Naive thymus-derived CD4-positive, alpha-beta T cell (primary cell): ENCODE measurements around the gene APBA1. TPM values are rescaled to one million over a fixed set of nuclear protein-coding genes. Genes with fewer than 3 reads are reported as not detected.

Source experiments
- ATAC-seq: fragments of 150-1000 bp; cut with Tn5 transposase; 2 replicates; pipeline ENCODE4 v1.10.0; 2021; ENCODE audit warnings: mild to moderate bottlenecking, moderate library complexity
- CTCF ChIA-PET: fragments of 350-600 bp; sonication (Branson Sonifier 250); formaldehyde crosslinking; loops from one replicate; lab custom pipeline; 2021; ENCODE audit warnings: antibody characterized with exemption; lab: Charles Lee
- POLR2A ChIA-PET: fragments of 350-600 bp; sonication (Branson Sonifier 250); formaldehyde crosslinking; loops from one replicate; lab custom pipeline; 2021; ENCODE audit warnings: antibody characterized with exemption, inconsistent platforms; lab: Charles Lee
- DNase-seq, 9 donors: peaks; one replicate each; pipeline versions ENCODE4 v3.0.0 to v3.0.0-alpha.2; 2020 to 2022; ENCODE audit warnings: mixed read lengths in 1 of 9
- H3K27ac ChIP-seq: one replicate; pipeline ENCODE4 v1.7.0; 2013; ENCODE audit warnings: mild to moderate bottlenecking, low read depth, low read length, moderate library complexity
- H3K27me3 ChIP-seq, 2 donors: one replicate each; pipeline ENCODE4 v1.7.0; 2013; ENCODE audit warnings: low read length in 2 of 2, mild to moderate bottlenecking in 2 of 2, moderate library complexity in 2 of 2; ENCODE audit not compliant: control insufficient read depth in 2 of 2, insufficient read depth in 2 of 2
- H3K36me3 ChIP-seq, 3 experiments: 1 replicate in 2 of 3; 2 replicates in 1 of 3; pipeline ENCODE4 v1.7.0; 2013; ENCODE audit warnings: low read length in 3 of 3, mild to moderate bottlenecking in 3 of 3, moderate library complexity in 1 of 3; ENCODE audit not compliant: insufficient read depth in 3 of 3, control insufficient read depth in 2 of 3
- H3K4me1 ChIP-seq, 2 donors: one replicate each; pipeline ENCODE4 v1.7.0; 2013; ENCODE audit warnings: low read length in 2 of 2, mild to moderate bottlenecking in 2 of 2, moderate library complexity in 1 of 2; ENCODE audit not compliant: control insufficient read depth in 2 of 2, insufficient read depth in 2 of 2
- H3K4me3 ChIP-seq: 2 replicates; pipeline ENCODE4 v1.7.0; 2013; ENCODE audit warnings: mild to moderate bottlenecking, low read length
- H3K9me3 ChIP-seq, 3 experiments: 1 replicate in 2 of 3; 2 replicates in 1 of 3; pipeline ENCODE4 v1.7.0; 2013; ENCODE audit warnings: low read length in 3 of 3; ENCODE audit not compliant: control insufficient read depth in 2 of 3
- H3K27ac Mint-ChIP-seq, 9 donors: one replicate each; pipeline ENCODE4 v1.8.0; 2020 to 2022; ENCODE audit warnings: mixed read lengths in 9 of 9, mild to moderate bottlenecking in 8 of 9, moderate library complexity in 5 of 9, inconsistent platforms in 2 of 9
- H3K27me3 Mint-ChIP-seq, 5 donors: one replicate each; pipeline ENCODE4 v1.8.0; 2021 to 2022; ENCODE audit warnings: mixed read lengths in 5 of 5, mild to moderate bottlenecking in 1 of 5
- H3K36me3 Mint-ChIP-seq, 5 donors: one replicate each; pipeline ENCODE4 v1.8.0; 2020 to 2022; ENCODE audit warnings: mixed read lengths in 5 of 5, mild to moderate bottlenecking in 3 of 5, inconsistent platforms in 1 of 5
- H3K4me1 Mint-ChIP-seq, 7 donors: one replicate each; pipeline ENCODE4 v1.8.0; 2020 to 2022; ENCODE audit warnings: mixed read lengths in 7 of 7, mild to moderate bottlenecking in 3 of 7, inconsistent platforms in 1 of 7
- H3K4me3 Mint-ChIP-seq, 10 donors: one replicate each; pipeline ENCODE4 v1.8.0; 2020 to 2022; ENCODE audit warnings: mild to moderate bottlenecking in 10 of 10, mixed read lengths in 10 of 10, moderate library complexity in 6 of 10, inconsistent platforms in 2 of 10
- H3K9me3 Mint-ChIP-seq, 11 donors: one replicate each; pipeline ENCODE4 v1.8.0; 2020 to 2022; ENCODE audit warnings: mixed read lengths in 11 of 11, mild to moderate bottlenecking in 4 of 11, inconsistent platforms in 1 of 11, moderate library complexity in 1 of 11
- intact Hi-C, 2 donors: fragments of 100-400 bp; cut with micrococcal nuclease; formaldehyde crosslinking; loops; one replicate each; pipeline ENCODE4 v1.15.1; 2023
- polyA plus RNA-seq, 2 donors: library from polyadenylated mRNA; unstranded; fragments of 300-500 nt; fragmentation: Illumina TruSeq; gene quantifications; one replicate each; pipeline ENCODE4 v1.2.3, GENCODE V29; 2021
- total RNA-seq, 6 experiments: library from RNA in 5 of 6; stranded (reverse) in 5 of 6; gene quantifications; 1 replicate in 5 of 6; 2 replicates in 1 of 6; pipeline ENCODE4 v1.2.3 and lab custom pipeline; 2021 to 2026

The APBA1 gene
- total and polyA plus RNA-seq, 7 experiments from 2014 or later: 0.06 to 4.5 (median 1.4) TPM; not detected in 1

GRCh38 chr9:69671311-69671878 lies 776 bp downstream of the APBA1 start:
- Histone ChIP-seq H3K4me1 (peaks cover 5 to 6% of the 10 kb centered on the region in 2 donors), H3K36me3 (no peaks in the 10 kb centered on the region), H3K27ac (no peak overlapping the region), H3K27me3 (no peaks in the 10 kb centered on the region), H3K9me3 (no peaks in the 10 kb centered on the region), H3K4me3 (peak overlapping the region; percentile 48)
- DNase-seq: peak in 1 of 9 donors; percentile 0
- H3K4me1 Mint-ChIP-seq: peaks cover 0 to 35% (median 28%) of the 10 kb centered on the region in 7 donors
- intact Hi-C loops: loop anchor here (5.0 to 10.0 kb wide), 4 partner anchors 36 to 247 kb away; no protein-coding TSS in a partner anchor
- H3K27me3 Mint-ChIP-seq: peaks cover 0 to 44% (median 9%) of the 10 kb centered on the region in 5 donors
- H3K9me3 Mint-ChIP-seq: no peaks in the 10 kb centered on the region
- peak overlapping the region in 5 of 9 donors; percentile 3 to 79 (median 55) for H3K27ac Mint-ChIP-seq
- H3K4me3 Mint-ChIP-seq: peak overlapping the region; percentile 57 to 85 (median 80)
- ATAC-seq: no peak
- ChIA-PET CTCF (interaction anchor here (0.6 kb wide), 1 partner anchor 247 kb away, joined by 3 read pairs; no protein-coding TSS in a partner anchor), POLR2A (interaction anchor here (1.5 to 1.6 kb wide), 2 partner anchors 87 to 89 kb away, joined by 4 to 5 read pairs; partner anchors contain the start of gene PTAR1)
- no peaks in the 10 kb centered on the region for H3K36me3 Mint-ChIP-seq

- Mint-ChIP-seq H3K9me3 (no peaks in the 10 kb centered on the region), H3K27ac (no peak overlapping the region), H3K27me3 (peaks cover 0 to 42% (median 17%) of the 10 kb centered on the region in 5 donors), H3K4me1 (peaks cover 0 to 10% (median 7%) of the 10 kb centered on the region in 7 donors), H3K4me3 (no peak overlapping the region), H3K36me3 (no peaks in the 10 kb centered on the region)
- ATAC-seq (no peak), DNase-seq (no peak)
- Histone ChIP-seq H3K4me3 (no peak overlapping the region), H3K27ac (no peak overlapping the region), H3K27me3 (no peaks in the 10 kb centered on the region), H3K9me3 (no peaks in the 10 kb centered on the region), H3K4me1 (no peaks in the 10 kb centered on the region), H3K36me3 (no peaks in the 10 kb centered on the region)
- intact Hi-C loops: no loop called here
- POLR2A ChIA-PET: no interaction called here
- CTCF ChIA-PET: no interaction called here
Measured at GRCh38 chr9:69667306-69667705, 4.9 kb downstream of the APBA1 start.

GRCh38 chr9:69660304-69660703 lies 11.9 kb downstream of the APBA1 start:
- no peaks in the 10 kb centered on the region for H3K27me3 ChIP-seq
- intact Hi-C loops: no loop called here
- Mint-ChIP-seq H3K27me3 (peaks cover 8 to 37% (median 13%) of the 10 kb centered on the region in 5 donors), H3K36me3 (no peaks in the 10 kb centered on the region), H3K27ac (no peak overlapping the region), H3K9me3 (peaks cover 0 to 3% (median 0%) of the 10 kb centered on the region in 11 donors), H3K4me1 (no peaks in the 10 kb centered on the region), H3K4me3 (no peak overlapping the region)
- CTCF ChIA-PET: no interaction called here
- no peaks in the 10 kb centered on the region for H3K36me3 ChIP-seq
- no peaks in the 10 kb centered on the region for H3K9me3 ChIP-seq
- POLR2A ChIA-PET: no interaction called here
- H3K27ac ChIP-seq: no peak overlapping the region
- ATAC-seq: no peak
- H3K4me1 ChIP-seq: no peaks in the 10 kb centered on the region
- no peak overlapping the region for H3K4me3 ChIP-seq
- DNase-seq: no peak

GRCh38 chr9:69658987-69659675 lies 13.0 kb downstream of the APBA1 start:
- Histone ChIP-seq H3K4me1 (no peaks in the 10 kb centered on the region), H3K27ac (no peak overlapping the region), H3K27me3 (no peaks in the 10 kb centered on the region), H3K9me3 (no peaks in the 10 kb centered on the region), H3K36me3 (no peaks in the 10 kb centered on the region), H3K4me3 (no peak overlapping the region)
- peaks cover 8 to 32% (median 11%) of the 10 kb centered on the region in 5 donors for H3K27me3 Mint-ChIP-seq
- intact Hi-C loops: no loop called here
- peaks cover 0 to 3% (median 0%) of the 10 kb centered on the region in 11 donors for H3K9me3 Mint-ChIP-seq
- H3K4me3 Mint-ChIP-seq: no peak overlapping the region
- no peaks in the 10 kb centered on the region for H3K36me3 Mint-ChIP-seq
- H3K27ac Mint-ChIP-seq: no peak overlapping the region
- ATAC-seq: no peak
- CTCF ChIA-PET: no interaction called here
- H3K4me1 Mint-ChIP-seq: no peaks in the 10 kb centered on the region
- POLR2A ChIA-PET: no interaction called here
- no peak for DNase-seq

- no peak for DNase-seq
- Histone ChIP-seq H3K9me3 (no peaks in the 10 kb centered on the region), H3K36me3 (no peaks in the 10 kb centered on the region), H3K4me3 (no peak overlapping the region), H3K27ac (no peak overlapping the region), H3K4me1 (no peaks in the 10 kb centered on the region), H3K27me3 (no peaks in the 10 kb centered on the region)
- intact Hi-C loops: no loop called here
- Mint-ChIP-seq H3K9me3 (peaks cover 0 to 3% (median 0%) of the 10 kb centered on the region in 11 donors), H3K4me3 (no peak overlapping the region), H3K4me1 (no peaks in the 10 kb centered on the region), H3K27ac (no peak overlapping the region), H3K27me3 (peaks cover 8 to 21% (median 12%) of the 10 kb centered on the region in 5 donors), H3K36me3 (no peaks in the 10 kb centered on the region)
- ChIA-PET POLR2A (no interaction called here), CTCF (no interaction called here)
- no peak for ATAC-seq
Measured at GRCh38 chr9:69657269-69657668, 14.9 kb downstream of the APBA1 start.

GRCh38 chr9:69655065-69655464 lies 17.1 kb downstream of the APBA1 start:
- ATAC-seq (no peak), DNase-seq (no peak)
- no peak overlapping the region for H3K27ac Mint-ChIP-seq
- no peak overlapping the region for H3K4me3 Mint-ChIP-seq
- no peaks in the 10 kb centered on the region for H3K4me1 Mint-ChIP-seq
- Histone ChIP-seq H3K27ac (no peak overlapping the region), H3K4me1 (no peaks in the 10 kb centered on the region), H3K27me3 (no peaks in the 10 kb centered on the region), H3K4me3 (no peak overlapping the region), H3K36me3 (no peaks in the 10 kb centered on the region), H3K9me3 (no peaks in the 10 kb centered on the region)
- CTCF ChIA-PET: no interaction called here
- POLR2A ChIA-PET: no interaction called here
- peaks cover 0 to 4% (median 0%) of the 10 kb centered on the region in 5 donors for H3K36me3 Mint-ChIP-seq
- H3K9me3 Mint-ChIP-seq: peaks cover 0 to 2% (median 0%) of the 10 kb centered on the region in 11 donors
- H3K27me3 Mint-ChIP-seq: peaks cover 4 to 7% (median 6%) of the 10 kb centered on the region in 5 donors
- intact Hi-C loops: no loop called here
